Subcutaneous adipose tissue (tissue), 4 donors: ENCODE measurements around the gene FRYL. TPM values are rescaled to one million over a fixed set of nuclear protein-coding genes. Genes with fewer than 3 reads are reported as not detected.

ENCODE experiments used
- CTCF ChIP-seq: fragments of 450-650 bp; IDR thresholded peaks from one replicate; pipeline ENCODE4 v1.5.1; 2016; ENCODE audit warnings: low read depth, mild to moderate bottlenecking, control low read depth, antibody characterized with exemption, moderate library complexity
- total RNA-seq, 4 donors: library from RNA; depleted of rRNA; stranded (reverse); fragments of >200 nt; gene quantifications; one replicate each; pipeline ENCODE4 v1.1.0, GENCODE V29; 2016

Gene FRYL
- total RNA-seq, 4 donors from 2014 or later: 69.1 to 140 (median 90.0) TPM

- no peak for TF ChIP-seq CTCF
Measured at GRCh38 chr4:48649505-48649904, 130.6 kb downstream of the FRYL start.

DNA sequence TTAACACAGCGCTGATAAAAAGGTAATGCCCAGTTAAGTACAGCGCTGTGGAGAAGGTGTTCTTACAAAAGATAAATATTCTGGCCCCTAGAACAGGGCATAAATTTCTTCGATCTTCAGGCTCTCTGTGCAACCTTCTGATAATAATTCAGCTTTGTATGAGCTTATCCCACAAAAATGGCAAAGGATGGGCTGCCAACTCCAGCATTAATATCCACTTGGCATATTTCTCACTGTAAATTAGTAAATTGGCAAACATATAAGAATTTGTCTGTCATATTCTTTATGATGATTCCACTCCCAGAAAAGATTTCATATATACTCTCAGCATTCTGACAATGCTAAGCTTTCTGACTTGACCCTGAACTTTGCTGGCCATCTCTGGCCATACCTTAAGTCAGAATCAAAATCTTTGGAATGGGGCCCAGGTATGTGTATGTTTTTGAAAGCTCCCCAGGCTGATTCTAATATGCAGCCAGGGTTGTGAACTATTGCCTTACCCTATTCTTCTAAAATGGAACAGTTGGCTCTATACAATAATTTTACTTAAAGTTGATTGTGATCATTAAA, 134.8 kb downstream of the FRYL start:
- TF ChIP-seq CTCF: no peak

- no peak for TF ChIP-seq CTCF
Measured at GRCh38 chr4:48642421-48643374, 137.4 kb downstream of the FRYL start.

DNA sequence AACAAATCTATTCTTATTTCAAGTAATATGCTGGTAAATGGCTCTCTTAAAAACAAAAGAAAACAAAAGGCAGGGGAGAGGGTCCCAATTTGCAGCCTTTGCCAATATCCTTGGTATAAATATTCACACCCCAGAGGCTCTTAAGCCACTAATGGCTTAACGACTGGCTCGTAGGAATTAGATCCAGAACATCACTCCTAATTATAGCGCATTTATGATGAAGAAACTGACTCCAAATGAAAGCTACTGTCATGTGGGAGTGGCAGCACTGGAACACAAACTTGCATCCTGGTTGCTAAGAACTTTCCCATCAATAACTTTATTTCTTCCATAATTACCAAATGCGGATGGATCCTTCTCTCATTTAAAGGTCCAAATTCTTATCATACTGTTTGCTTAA, 138.7 kb downstream of the FRYL start:
- no peak for TF ChIP-seq CTCF

GRCh38 chr4:48640699-48641098, 139.4 kb downstream of the FRYL start:
- no peak for TF ChIP-seq CTCF

- TF ChIP-seq CTCF: no peak
Measured at GRCh38 chr4:48640225-48640624, 139.9 kb downstream of the FRYL start.

- TF ChIP-seq CTCF: no peak
Measured at GRCh38 chr4:48639807-48640206, 140.3 kb downstream of the FRYL start.
